HepG2 (cell line): ENCODE data around the gene PPDPF. TPM values are rescaled to one million over a fixed set of nuclear protein-coding genes. Genes with fewer than 3 reads are reported as not detected.
A peak's percentile ranks its signal among the peaks of the same experiment; 100 is the strongest.

ENCODE experiments used
- ATAC-seq: fragments of 200-7000 bp; cut with Tn5 transposase; 3 replicates; pipeline ENCODE4 v1.9.1; 2020; ENCODE audit warnings: mild to moderate bottlenecking, moderate library complexity
- BruUV-seq: library from RNA; stranded (reverse); fragments of 400-500 nt; replicated peaks from 2 replicates; lab custom pipeline; 2021; lab: Mats Ljungman, UMichigan
- CTCF ChIA-PET: fragments of 300-600 bp; formaldehyde crosslinking; extraction: SDS; loops from one replicate; lab custom pipeline; 2021; ENCODE audit warnings: low total read pairs, inconsistent platforms, low intra/inter-chr PET ratio; lab: Yijun Ruan, JAX
- POLR2A ChIA-PET: fragments of 350-600 bp; sonication (Branson Sonifier 250); formaldehyde crosslinking; loops from one replicate; lab custom pipeline; 2020; ENCODE audit warnings: antibody characterized with exemption, inconsistent platforms; lab: Yijun Ruan, JAX
- DNase-seq: peaks from one replicate; pipeline ENCODE4 v3.0.0-alpha.2; 2015; ENCODE audit warnings: low spot score
- FAIRE-seq: peaks from 3 replicates; lab custom pipeline; 2011; peaks lifted over from hg19 to GRCh38; lab: Jason Lieb, UNC
- H2AFZ ChIP-seq: one replicate; pipeline ENCODE4 v1.6.1; 2011; ENCODE audit warnings: low read length, inconsistent platforms
- H3K27ac ChIP-seq: fragments of 300-600 bp; 3 replicates; pipeline ENCODE4 v1.8.0; 2011; ENCODE audit warnings: mixed run types, mild to moderate bottlenecking, mixed read lengths, low read length, inconsistent platforms; ENCODE audit not compliant: insufficient read depth; ENCODE audit errors: extremely low read length
- H3K27me3 ChIP-seq, 2 experiments: fragments of 200-600 bp in 1 of 2; 2 replicates in 1 of 2; 3 replicates in 1 of 2; pipeline versions ENCODE4 v1.6.0 to v1.8.0; 2011; ENCODE audit warnings: low read length in 2 of 2, mild to moderate bottlenecking in 2 of 2, moderate library complexity in 2 of 2, inconsistent platforms in 1 of 2; ENCODE audit not compliant: insufficient read depth in 2 of 2, control insufficient read depth in 1 of 2
- H3K36me3 ChIP-seq, 2 experiments: fragments of 200-600 bp in 1 of 2; replicated peaks in 1 of 2; 2 replicates in 1 of 2; 3 replicates in 1 of 2; pipeline versions ENCODE4 v1.5.1 to v1.8.0; 2011; ENCODE audit warnings: low read length in 2 of 2, inconsistent platforms in 1 of 2; ENCODE audit not compliant: insufficient read depth in 2 of 2, control insufficient read depth in 1 of 2
- H3K4me1 ChIP-seq: 2 replicates; pipeline ENCODE4 v1.5.1; 2012; ENCODE audit warnings: low read length, inconsistent platforms; ENCODE audit not compliant: insufficient read depth
- H3K4me2 ChIP-seq: 2 replicates; pipeline ENCODE4 v1.6.0; 2011; ENCODE audit warnings: low read depth, low read length, inconsistent platforms
- H3K4me3 ChIP-seq, 3 experiments: fragments of 200-600 bp in 1 of 3; sonication (generic), shearing (Covaris generic) in 1 of 3; replicated peaks in 1 of 3; 2 replicates each; pipeline ENCODE4 v1.5.1; 2011 to 2016; ENCODE audit warnings: low read length in 3 of 3, inconsistent platforms in 2 of 3, low read depth in 2 of 3, mild to moderate bottlenecking in 2 of 3, control low read depth in 1 of 3, mixed read lengths in 1 of 3; ENCODE audit not compliant: insufficient read depth in 1 of 3
- H3K79me2 ChIP-seq: one replicate; pipeline ENCODE4 v1.6.1; 2011; ENCODE audit warnings: low read length, inconsistent platforms; ENCODE audit not compliant: insufficient read depth
- H3K9ac ChIP-seq: 2 replicates; pipeline ENCODE4 v1.6.0; 2011; ENCODE audit warnings: mild to moderate bottlenecking, low read depth, low read length, inconsistent platforms; ENCODE audit not compliant: insufficient read depth
- H3K9me3 ChIP-seq: 2 replicates; pipeline ENCODE4 v1.5.1; 2012; ENCODE audit warnings: mild to moderate bottlenecking, low read length
- H4K20me1 ChIP-seq: 2 replicates; pipeline ENCODE4 v1.6.0; 2011; ENCODE audit warnings: inconsistent platforms, mild to moderate bottlenecking, low read length, moderate library complexity; ENCODE audit not compliant: insufficient read depth
- ATF7 ChIP-seq, 2 experiments: fragments of 450-650 bp in 1 of 2; sonication (generic) in 1 of 2; formaldehyde crosslinking in 1 of 2; IDR thresholded peaks; 2 replicates each; pipeline versions ENCODE4 v1.4.0 to v1.6.1; 2016 to 2020; ENCODE audit warnings: antibody characterized with exemption in 1 of 2, mild to moderate bottlenecking in 1 of 2, missing genetic modification reagents in 1 of 2
- CEBPB ChIP-seq: IDR thresholded peaks from 2 replicates; pipeline ENCODE4 v1.6.1; 2011; ENCODE audit warnings: low read depth, low read length, improper control_type of control experiment, borderline replicate concordance
- DPF2 ChIP-seq: sonication (generic); formaldehyde crosslinking; IDR thresholded peaks from 2 replicates; pipeline ENCODE4 v1.4.0; 2020; ENCODE audit warnings: mild to moderate bottlenecking, low read depth, missing genetic modification reagents, borderline replicate concordance
- HNRNPK ChIP-seq: fragments of 200-400 bp; formaldehyde crosslinking; IDR thresholded peaks from 2 replicates; pipeline ENCODE4 v1.6.1; 2018; ENCODE audit warnings: low read length, low read depth, moderate library complexity, mild to moderate bottlenecking; ENCODE audit not compliant: poor library complexity, severe bottlenecking
- NCOA1 ChIP-seq: sonication (generic); formaldehyde crosslinking; IDR thresholded peaks from 2 replicates; pipeline ENCODE4 v1.9.0; 2021; ENCODE audit warnings: missing genetic modification reagents
- PAF1 ChIP-seq: IDR thresholded peaks from 2 replicates; pipeline ENCODE4 v1.6.1; 2016; ENCODE audit warnings: missing genetic modification reagents, missing compliant biosample characterization
- SETDB1 ChIP-seq: sonication (generic); formaldehyde crosslinking; IDR thresholded peaks from 2 replicates; pipeline ENCODE4 v1.5.1; 2020; ENCODE audit warnings: missing genetic modification reagents, mild to moderate bottlenecking, borderline replicate concordance
- ZNF674 ChIP-seq: sonication (generic); formaldehyde crosslinking; IDR thresholded peaks from 2 replicates; pipeline ENCODE4 v1.5.0; 2020; ENCODE audit warnings: low read depth, mild to moderate bottlenecking, missing genetic modification reagents
- ZNF768 ChIP-seq: sonication (generic); formaldehyde crosslinking; IDR thresholded peaks from 2 replicates; pipeline ENCODE4 v1.4.0; 2020; ENCODE audit warnings: missing genetic modification reagents
- WGBS: methylation state at CpG from one replicate; pipeline ENCODE4 v1.1.6; 2017; ENCODE audit warnings: low lambda C conversion rate; 5-methylcytosine and 5-hydroxymethylcytosine counted together
- in situ Hi-C: cut with HindIII; loops from 2 replicates; pipeline ENCODE4 v1.10.0; 2017; ENCODE audit warnings: low pct_unique_long_range_greater_than_20kb; ENCODE audit not compliant: extremely low pct_ligation_motif_present
- intact Hi-C: fragments of 100-400 bp; cut with micrococcal nuclease; formaldehyde crosslinking; loops from one replicate; pipeline ENCODE4 v1.10.0; 2022; ENCODE audit not compliant: unreplicated experiment
- polyA plus RNA-seq, 8 experiments: library from polyadenylated mRNA; depleted of rRNA in 3 of 8; stranded (reverse) in 7 of 8; unstranded in 1 of 8; fragments of >200 nt; fragmentation: Illumina TruSeq in 4 of 8; extraction: Trizol in 4 of 8; gene quantifications; 2 replicates each; pipeline versions ENCODE4 v1.2.1 to v1.2.3, GENCODE V29; 2011 to 2016; ENCODE audit warnings: low read depth in 4 of 8, missing spikeins in 1 of 8, mixed read lengths in 1 of 8; ENCODE audit not compliant: insufficient read depth in 1 of 8
- total RNA-seq, 5 experiments: library from RNA; depleted of rRNA; stranded (reverse); fragments of >200 nt; fragmentation: Illumina TruSeq; extraction: Trizol; gene quantifications; 2 replicates each; pipeline ENCODE4 v1.2.3, GENCODE V29; 2016; ENCODE audit warnings: low read depth in 1 of 5
- TF ChIP-seq, protein P1 (sequence below), 2 experiments: fragments of 450-650 bp in 1 of 2; sonication (generic) in 1 of 2; formaldehyde crosslinking; IDR thresholded peaks; 2 replicates each; pipeline versions ENCODE4 v1.5.0 to v1.8.0; 2020 to 2022; ENCODE audit warnings: mild to moderate bottlenecking in 1 of 2, missing genetic modification reagents in 1 of 2
- TF ChIP-seq, protein P2 (sequence below): IDR thresholded peaks from 2 replicates; pipeline ENCODE4 v1.6.1; 2018; ENCODE audit warnings: missing genetic modification reagents
- TF ChIP-seq, protein P3 (sequence below): IDR thresholded peaks from 2 replicates; pipeline ENCODE4 v1.6.1; 2016; ENCODE audit warnings: missing compliant biosample characterization, missing genetic modification reagents, borderline replicate concordance
- TF ChIP-seq, protein P4 (sequence below): sonication (generic); formaldehyde crosslinking; IDR thresholded peaks from 2 replicates; pipeline ENCODE4 v1.9.0; 2021; ENCODE audit warnings: missing genetic modification reagents, borderline replicate concordance

PPDPF gene
- total and polyA plus RNA-seq, 2 of the 13 experiments (the other 11 are each of a cell fraction or from before 2014, with no cell fraction given): 1.8 to 7.0 TPM

DNA sequence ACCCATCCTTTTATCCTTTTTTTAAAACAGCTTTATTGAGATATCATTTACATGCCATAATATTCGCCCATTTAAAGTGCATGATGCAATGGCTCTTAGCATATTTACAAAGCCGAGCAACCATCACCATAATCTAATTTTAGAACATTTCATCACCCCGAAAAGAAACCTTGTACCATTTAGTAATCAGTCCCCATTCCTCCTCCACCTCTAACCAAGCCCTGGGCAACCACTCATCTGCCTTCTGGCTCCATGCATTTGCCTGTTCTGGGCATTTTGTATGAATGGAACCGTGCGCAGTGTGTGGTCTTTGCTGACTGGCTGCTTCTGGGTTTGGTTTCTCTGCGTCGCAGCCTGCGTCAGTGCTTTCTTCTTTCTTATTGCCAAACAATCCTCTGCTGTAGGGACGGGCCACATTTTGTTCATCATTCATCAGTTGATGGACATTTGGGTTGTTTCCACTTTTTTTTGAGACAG is 11.4 kb upstream of the PPDPF start:
- H3K9ac ChIP-seq: no peak overlapping the region
- POLR2A ChIA-PET: no interaction called here
- no peaks in the 10 kb centered on the region for H3K4me1 ChIP-seq
- peaks cover 8 to 89% of the 10 kb centered on the region in 2 experiments; a peak in 4 of 5 replicates for H3K27me3 ChIP-seq
- H3K9me3 ChIP-seq: no peaks in the 10 kb centered on the region
- TF ChIP-seq HNRNPK: no peak
- TF ChIP-seq, protein P1, sequence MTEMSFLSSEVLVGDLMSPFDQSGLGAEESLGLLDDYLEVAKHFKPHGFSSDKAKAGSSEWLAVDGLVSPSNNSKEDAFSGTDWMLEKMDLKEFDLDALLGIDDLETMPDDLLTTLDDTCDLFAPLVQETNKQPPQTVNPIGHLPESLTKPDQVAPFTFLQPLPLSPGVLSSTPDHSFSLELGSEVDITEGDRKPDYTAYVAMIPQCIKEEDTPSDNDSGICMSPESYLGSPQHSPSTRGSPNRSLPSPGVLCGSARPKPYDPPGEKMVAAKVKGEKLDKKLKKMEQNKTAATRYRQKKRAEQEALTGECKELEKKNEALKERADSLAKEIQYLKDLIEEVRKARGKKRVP (CRISPR knock-in tag; IDR thresholded peaks at IDR 0.05): 0 out of 4 replicates have a peak, but pooled peaks of 1 of the 2 experiments have one; percentile 24
- TF ChIP-seq CEBPB: peak; percentile 54
- peak; percentile 54; the same call in 1 of the 2 replicates for TF ChIP-seq ATF7 (IDR thresholded peaks at IDR 0.05)
- no peak for TF ChIP-seq ATF7 (CRISPR knock-in tag; IDR thresholded peaks at IDR 0.05)
- TF ChIP-seq SETDB1 (CRISPR knock-in tag): no peak
- no peak overlapping the region for H2AFZ ChIP-seq
- CTCF ChIA-PET: no interaction called here
- no peak overlapping the region for H3K4me3 ChIP-seq
- DNase-seq (no peak), FAIRE-seq (no peak), ATAC-seq (no peak)
- in situ Hi-C loops (no loop called here), intact Hi-C loops (no loop called here)
- WGBS: 42% methylated on average over 9 of the region's 9 CpGs
- H3K27ac ChIP-seq: no peak overlapping the region
- H3K4me2 ChIP-seq: no peak overlapping the region
- BruUV-seq: no TSS peak
- no peaks in the 10 kb centered on the region for H3K79me2 ChIP-seq
- H4K20me1 ChIP-seq: no peaks in the 10 kb centered on the region
- H3K36me3 ChIP-seq: no peaks in the 10 kb centered on the region

DNA sequence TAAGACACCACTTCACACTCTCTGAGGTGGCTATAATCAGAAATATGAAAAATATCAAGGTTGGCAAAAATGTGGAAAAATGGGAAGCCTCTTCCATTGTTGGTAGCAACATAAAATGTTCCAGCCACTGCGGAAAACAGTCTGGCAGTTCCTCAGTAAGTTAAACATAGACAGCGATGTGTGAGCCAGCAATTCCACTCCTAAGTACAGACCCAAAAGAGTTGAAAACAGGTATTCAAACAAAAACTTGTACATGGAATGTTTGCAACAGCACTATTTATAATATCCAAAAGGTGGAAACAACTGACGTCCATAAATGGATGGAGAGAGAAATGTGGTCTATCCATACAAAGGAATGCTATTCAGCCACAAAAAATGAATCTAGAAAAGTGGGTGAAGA is 7.4 kb upstream of the PPDPF start:
- no TSS peak for BruUV-seq
- no peak overlapping the region for H3K4me3 ChIP-seq
- ATAC-seq: no peak
- no peak overlapping the region for H3K27ac ChIP-seq
- no peaks in the 10 kb centered on the region for H4K20me1 ChIP-seq
- in situ Hi-C loops: no loop called here
- FAIRE-seq: no peak
- H3K79me2 ChIP-seq: no peaks in the 10 kb centered on the region
- ChIA-PET CTCF (no interaction called here), POLR2A (no interaction called here)
- no peak overlapping the region for H2AFZ ChIP-seq
- peaks cover 13 to 79% of the 10 kb centered on the region in 2 experiments for H3K27me3 ChIP-seq
- no peaks in the 10 kb centered on the region for H3K36me3 ChIP-seq
- intact Hi-C loops: no loop called here
- WGBS: 59% methylated on average over 3 of the region's 3 CpGs
- no peak overlapping the region for H3K4me2 ChIP-seq
- DNase-seq: no peak
- H3K9me3 ChIP-seq: no peaks in the 10 kb centered on the region
- H3K4me1 ChIP-seq: no peaks in the 10 kb centered on the region
- H3K9ac ChIP-seq: no peak overlapping the region
- TF ChIP-seq, protein P2, sequence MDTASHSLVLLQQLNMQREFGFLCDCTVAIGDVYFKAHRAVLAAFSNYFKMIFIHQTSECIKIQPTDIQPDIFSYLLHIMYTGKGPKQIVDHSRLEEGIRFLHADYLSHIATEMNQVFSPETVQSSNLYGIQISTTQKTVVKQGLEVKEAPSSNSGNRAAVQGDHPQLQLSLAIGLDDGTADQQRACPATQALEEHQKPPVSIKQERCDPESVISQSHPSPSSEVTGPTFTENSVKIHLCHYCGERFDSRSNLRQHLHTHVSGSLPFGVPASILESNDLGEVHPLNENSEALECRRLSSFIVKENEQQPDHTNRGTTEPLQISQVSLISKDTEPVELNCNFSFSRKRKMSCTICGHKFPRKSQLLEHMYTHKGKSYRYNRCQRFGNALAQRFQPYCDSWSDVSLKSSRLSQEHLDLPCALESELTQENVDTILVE: no peak
- no peak for TF ChIP-seq NCOA1
- TF ChIP-seq, protein P3, sequence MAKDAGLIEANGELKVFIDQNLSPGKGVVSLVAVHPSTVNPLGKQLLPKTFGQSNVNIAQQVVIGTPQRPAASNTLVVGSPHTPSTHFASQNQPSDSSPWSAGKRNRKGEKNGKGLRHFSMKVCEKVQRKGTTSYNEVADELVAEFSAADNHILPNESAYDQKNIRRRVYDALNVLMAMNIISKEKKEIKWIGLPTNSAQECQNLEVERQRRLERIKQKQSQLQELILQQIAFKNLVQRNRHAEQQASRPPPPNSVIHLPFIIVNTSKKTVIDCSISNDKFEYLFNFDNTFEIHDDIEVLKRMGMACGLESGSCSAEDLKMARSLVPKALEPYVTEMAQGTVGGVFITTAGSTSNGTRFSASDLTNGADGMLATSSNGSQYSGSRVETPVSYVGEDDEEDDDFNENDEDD (CRISPR knock-in tag): no peak
- no peak for TF ChIP-seq PAF1 (CRISPR knock-in tag)
- no peak for TF ChIP-seq DPF2 (CRISPR knock-in tag)
- no peak for TF ChIP-seq ZNF768 (CRISPR knock-in tag)
- TF ChIP-seq ZNF674 (CRISPR knock-in tag): no peak
- TF ChIP-seq, protein P4, sequence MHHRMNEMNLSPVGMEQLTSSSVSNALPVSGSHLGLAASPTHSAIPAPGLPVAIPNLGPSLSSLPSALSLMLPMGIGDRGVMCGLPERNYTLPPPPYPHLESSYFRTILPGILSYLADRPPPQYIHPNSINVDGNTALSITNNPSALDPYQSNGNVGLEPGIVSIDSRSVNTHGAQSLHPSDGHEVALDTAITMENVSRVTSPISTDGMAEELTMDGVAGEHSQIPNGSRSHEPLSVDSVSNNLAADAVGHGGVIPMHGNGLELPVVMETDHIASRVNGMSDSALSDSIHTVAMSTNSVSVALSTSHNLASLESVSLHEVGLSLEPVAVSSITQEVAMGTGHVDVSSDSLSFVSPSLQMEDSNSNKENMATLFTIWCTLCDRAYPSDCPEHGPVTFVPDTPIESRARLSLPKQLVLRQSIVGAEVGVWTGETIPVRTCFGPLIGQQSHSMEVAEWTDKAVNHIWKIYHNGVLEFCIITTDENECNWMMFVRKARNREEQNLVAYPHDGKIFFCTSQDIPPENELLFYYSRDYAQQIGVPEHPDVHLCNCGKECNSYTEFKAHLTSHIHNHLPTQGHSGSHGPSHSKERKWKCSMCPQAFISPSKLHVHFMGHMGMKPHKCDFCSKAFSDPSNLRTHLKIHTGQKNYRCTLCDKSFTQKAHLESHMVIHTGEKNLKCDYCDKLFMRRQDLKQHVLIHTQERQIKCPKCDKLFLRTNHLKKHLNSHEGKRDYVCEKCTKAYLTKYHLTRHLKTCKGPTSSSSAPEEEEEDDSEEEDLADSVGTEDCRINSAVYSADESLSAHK (CRISPR knock-in tag): no peak
